ENCODE data around the gene ACTR10. TPM values are rescaled to one million over a fixed set of nuclear protein-coding genes. Genes with fewer than 3 reads are reported as not detected.

ACTR10 gene
- total RNA-seq, 2 experiments from 2014 or later: 38.8 to 43.6 TPM

- no peak for ATAC-seq (ENCODE audit: poor library complexity)
- Mint-ChIP-seq H3K4me1 (ENCODE audit: low read depth) (peaks cover 46% of the 10 kb centered on the region), H3K36me3 (ENCODE audit: low read depth) (peaks cover 95% of the 10 kb centered on the region), H3K9me3 (no peaks in the 10 kb centered on the region), H3K27me3 (no peaks in the 10 kb centered on the region), H3K4me3 (peak overlapping the region; percentile 49), H3K27ac (peak overlapping the region; percentile 60)
- no peak for TF ChIP-seq CTCF (IDR thresholded peaks at IDR 0.05)
- POLR2A ChIA-PET: interaction anchor here (0.8 to 2.9 kb wide), 9 partner anchors 10 to 152 kb away, joined by 3 to 29 read pairs (median 5); partner anchors contain the start of genes ARID4A, KIAA0586, PSMA3 and TIMM9
- Histone ChIP-seq H3K27me3 (ENCODE audit: control insufficient read depth in 1 of 2, insufficient read depth in 2 of 2, low read length in 2 of 2) (no peaks in the 10 kb centered on the region), H3K27ac (ENCODE audit: low read depth in 1 of 2, low read length in 2 of 2) (peak overlapping the region in 1 of 2 donors; percentile 3), H3K4me3 (ENCODE audit: low read length) (no peak overlapping the region), H3K36me3 (ENCODE audit: insufficient read depth, low read length) (peaks cover 55% of the 10 kb centered on the region), H3K4me1 (ENCODE audit: insufficient read depth, low read length) (peaks cover 12% of the 10 kb centered on the region), H3K9me3 (ENCODE audit: control insufficient read depth in 1 of 2, insufficient read depth in 1 of 2, low read length in 2 of 2) (no peaks in the 10 kb centered on the region)
- CTCF ChIA-PET: interaction anchor here (0.6 to 1.3 kb wide), 3 partner anchors 8 to 17 kb away, joined by 3 to 4 read pairs (median 3); no protein-coding TSS in a partner anchor
- intact Hi-C loops (cut with DNase I, micrococcal nuclease): no loop called here
- peak in 1 of 14 experiments; percentile 7 for DNase-seq
Measured at GRCh38 chr14:58275527-58276190, 75.7 kb downstream of the ACTR10 start.

- intact Hi-C loops (cut with DNase I, micrococcal nuclease): no loop called here
- TF ChIP-seq CTCF (IDR thresholded peaks at IDR 0.05): no peak
- Histone ChIP-seq H3K4me1 (ENCODE audit: insufficient read depth, low read length) (peaks cover 14% of the 10 kb centered on the region), H3K4me3 (ENCODE audit: low read length) (no peak overlapping the region), H3K27me3 (ENCODE audit: control insufficient read depth in 1 of 2, insufficient read depth in 2 of 2, low read length in 2 of 2) (no peaks in the 10 kb centered on the region), H3K27ac (ENCODE audit: low read depth in 1 of 2, low read length in 2 of 2) (no peak overlapping the region), H3K9me3 (ENCODE audit: control insufficient read depth in 1 of 2, insufficient read depth in 1 of 2, low read length in 2 of 2) (no peaks in the 10 kb centered on the region), H3K36me3 (ENCODE audit: insufficient read depth, low read length) (peaks cover 49% of the 10 kb centered on the region)
- POLR2A ChIA-PET: interaction anchor here (0.8 to 2.9 kb wide), 7 partner anchors 10 to 151 kb away, joined by 3 to 29 read pairs (median 5); partner anchors contain the start of genes ARID4A, KIAA0586, PSMA3 and TIMM9
- Mint-ChIP-seq H3K4me3 (no peak overlapping the region), H3K27ac (peak overlapping the region; percentile 60), H3K9me3 (no peaks in the 10 kb centered on the region), H3K27me3 (no peaks in the 10 kb centered on the region), H3K4me1 (ENCODE audit: low read depth) (peaks cover 51% of the 10 kb centered on the region), H3K36me3 (ENCODE audit: low read depth) (peaks cover 95% of the 10 kb centered on the region)
- no peak for ATAC-seq (ENCODE audit: poor library complexity)
- DNase-seq: no peak
- CTCF ChIA-PET: interaction anchor here (0.8 to 1.3 kb wide), 2 partner anchors 12 to 16 kb away, joined by 3 to 4 read pairs; no protein-coding TSS in a partner anchor
Measured at GRCh38 chr14:58276208-58276607, 76.3 kb downstream of the ACTR10 start.

- H3K27ac Mint-ChIP-seq: peak overlapping the region; percentile 45
- Histone ChIP-seq H3K27ac (ENCODE audit: low read depth in 1 of 2, low read length in 2 of 2) (no peak overlapping the region), H3K9me3 (ENCODE audit: control insufficient read depth in 1 of 2, insufficient read depth in 1 of 2, low read length in 2 of 2) (no peaks in the 10 kb centered on the region), H3K27me3 (ENCODE audit: control insufficient read depth in 1 of 2, insufficient read depth in 2 of 2, low read length in 2 of 2) (no peaks in the 10 kb centered on the region), H3K36me3 (ENCODE audit: insufficient read depth, low read length) (peaks cover 34% of the 10 kb centered on the region), H3K4me1 (ENCODE audit: insufficient read depth, low read length) (peaks cover 24% of the 10 kb centered on the region), H3K4me3 (ENCODE audit: low read length) (no peak overlapping the region)
- no peak for TF ChIP-seq CTCF (IDR thresholded peaks at IDR 0.05)
- no peaks in the 10 kb centered on the region for H3K27me3 Mint-ChIP-seq
- H3K4me1 Mint-ChIP-seq (ENCODE audit: low read depth): peaks cover 69% of the 10 kb centered on the region
- DNase-seq (no peak), ATAC-seq (ENCODE audit: poor library complexity) (no peak)
- H3K9me3 Mint-ChIP-seq: no peaks in the 10 kb centered on the region
- no peak overlapping the region for H3K4me3 Mint-ChIP-seq
- intact Hi-C loops (cut with DNase I, micrococcal nuclease): no loop called here
- POLR2A ChIA-PET: interaction anchor here (1.0 to 1.1 kb wide), 2 partner anchors 10 to 20 kb away, joined by 3 read pairs; partner anchors contain the start of gene ARID4A
- H3K36me3 Mint-ChIP-seq (ENCODE audit: low read depth): peaks cover 95% of the 10 kb centered on the region
- CTCF ChIA-PET: no interaction called here
Measured at GRCh38 chr14:58278177-58278576, 78.2 kb downstream of the ACTR10 start.

Data from CD4-positive, alpha-beta T cell (primary cell).